NCI-H345 treated with DMSO at 0.1 percent for 48 hours (cell line): ENCODE results near the gene XCR1.
"Not testable (repeated sequence)": the region's sequence is repeated elsewhere in the genome, so short reads cannot be mapped to it uniquely, and the experiment has no call there.

ENCODE experiments used
- DNase-seq: peaks from one replicate; lab custom pipeline; 2025; ENCODE audit not compliant: unreplicated experiment; lab: John Stamatoyannopoulos, UW

XCR1 gene

GRCh38 chr3:46046231-46046630, 18.9 kb upstream of the XCR1 start:
- not testable (repeated sequence) for DNase-seq

GRCh38 chr3:46038916-46039315, 11.6 kb upstream of the XCR1 start:
- DNase-seq = no peak

GRCh38 chr3:46038071-46038470, 10.8 kb upstream of the XCR1 start:
- not testable (repeated sequence) for DNase-seq

DNA sequence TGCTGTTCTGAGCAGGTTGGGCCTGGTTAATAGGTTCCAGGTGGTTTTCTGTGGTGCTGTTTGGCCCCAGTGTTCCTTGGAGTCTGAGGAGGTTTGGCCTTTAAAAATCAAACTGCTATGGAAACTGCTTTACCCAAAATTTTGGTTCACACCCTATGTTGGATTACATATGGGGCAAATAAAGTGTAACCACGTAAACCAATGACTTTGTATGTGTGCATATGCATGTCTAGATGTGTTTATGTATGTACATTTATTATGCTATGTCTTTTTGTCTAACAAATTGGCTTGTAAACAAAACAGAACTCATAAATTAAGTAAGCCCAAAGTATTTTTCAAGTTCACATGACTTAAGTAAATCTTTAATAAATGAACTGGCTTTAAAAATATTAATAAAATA, 8.9 kb upstream of the XCR1 start:
- DNase-seq = no peak

GRCh38 chr3:46031747-46032146, 4.5 kb upstream of the XCR1 start:
- DNase-seq = no peak

GRCh38 chr3:46031269-46031668, 4.0 kb upstream of the XCR1 start:
- no peak for DNase-seq

DNA sequence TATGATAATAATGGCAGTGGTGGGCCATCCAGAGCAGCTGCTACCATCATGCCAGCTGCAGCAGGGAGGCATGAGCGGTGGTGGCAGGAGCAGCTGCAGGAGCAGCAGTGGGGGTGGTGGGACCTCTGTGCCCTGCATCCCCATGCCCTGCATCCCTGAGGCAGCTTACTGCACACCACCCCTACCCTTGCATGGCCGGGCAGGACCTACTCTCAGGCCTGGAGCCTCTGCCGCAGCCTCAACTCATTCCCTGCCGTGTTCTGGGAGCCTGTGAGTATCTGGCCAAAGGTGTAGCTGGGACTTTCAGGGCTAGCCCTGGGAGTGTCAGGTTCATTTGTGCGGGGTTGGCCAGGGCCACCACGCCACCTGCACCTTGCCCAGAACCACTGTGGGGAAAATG, 3.3 kb upstream of the XCR1 start:
- DNase-seq = no peak

GRCh38 chr3:46029953-46030543, 2.8 kb upstream of the XCR1 start:
- no peak for DNase-seq

DNA sequence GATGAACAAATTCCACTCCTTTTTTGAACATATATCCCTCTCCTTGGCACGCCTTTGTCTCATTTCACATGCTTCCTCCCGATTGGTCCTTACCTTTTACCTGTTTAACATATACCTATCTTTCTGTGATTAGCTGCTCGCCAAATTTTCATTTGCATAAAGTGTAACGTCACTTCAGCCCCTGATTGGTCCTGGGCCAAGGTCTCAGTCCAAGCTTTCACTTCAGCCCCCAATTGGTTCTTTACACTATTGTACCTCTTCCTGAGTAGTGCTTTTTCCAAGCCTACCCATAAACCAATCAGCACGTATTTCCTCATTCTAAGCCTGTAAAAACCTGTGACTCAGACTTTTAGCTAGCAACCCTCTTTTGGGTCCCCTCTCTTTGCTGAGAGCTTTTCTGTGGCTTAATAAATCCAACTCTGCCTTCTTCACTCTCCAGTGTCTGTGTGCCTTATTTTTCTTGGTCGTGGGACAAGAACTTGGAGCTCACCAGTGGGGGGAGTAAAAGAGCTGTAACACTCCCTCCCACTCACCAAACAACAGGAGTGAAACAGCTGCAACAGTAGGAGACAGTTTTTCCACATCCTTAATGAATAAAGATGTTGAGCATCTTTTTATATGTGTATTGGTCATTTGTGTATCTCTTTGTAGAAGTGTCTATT, 584 bp upstream of the XCR1 start:
- DNase-seq = no peak

DNA sequence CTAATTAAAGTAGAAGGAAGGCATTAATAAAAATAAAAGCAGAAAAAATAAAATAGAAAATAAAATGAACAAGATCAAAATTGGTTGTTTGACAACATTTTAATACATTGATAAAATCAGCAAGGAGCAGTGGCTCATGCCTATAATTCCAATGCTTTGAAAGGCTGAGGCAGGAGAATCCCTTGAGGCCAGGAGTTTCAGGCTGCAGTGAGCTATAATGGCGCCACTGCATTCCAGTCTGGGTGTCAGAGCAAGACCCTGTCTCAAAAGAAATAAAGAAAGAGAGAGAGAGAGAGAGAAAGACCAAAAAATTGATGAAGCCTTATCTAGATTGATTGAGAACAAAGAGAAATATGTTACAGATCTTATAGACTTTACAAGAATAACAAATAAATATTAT, 2.1 kb downstream of the XCR1 start:
- DNase-seq = no peak

- DNase-seq = no peak
Observed at GRCh38 chr3:46024131-46024530, 3.2 kb downstream of the XCR1 start.

- DNase-seq = no peak
Observed at GRCh38 chr3:46022909-46023785, 4.1 kb downstream of the XCR1 start.

DNA sequence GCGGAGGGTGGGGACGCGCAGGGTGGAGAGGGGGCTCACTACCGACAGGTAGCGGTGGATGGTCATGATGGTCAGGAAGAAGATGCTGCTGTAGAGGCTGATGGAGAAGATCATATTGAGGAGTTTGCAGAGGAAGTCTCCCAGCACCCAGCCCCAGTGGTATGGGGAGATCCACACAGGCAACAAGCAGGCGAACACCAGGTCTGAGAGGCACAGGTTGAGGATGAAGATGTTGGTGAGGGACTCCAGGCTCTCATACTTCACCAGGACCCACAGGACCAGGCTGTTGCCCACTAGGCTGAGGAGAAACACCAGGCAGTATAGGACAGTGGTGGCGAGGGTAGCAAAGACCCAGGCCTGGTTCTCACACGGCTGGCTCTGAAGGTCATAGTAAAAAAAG, 5.8 kb downstream of the XCR1 start:
- no peak for DNase-seq

DNA sequence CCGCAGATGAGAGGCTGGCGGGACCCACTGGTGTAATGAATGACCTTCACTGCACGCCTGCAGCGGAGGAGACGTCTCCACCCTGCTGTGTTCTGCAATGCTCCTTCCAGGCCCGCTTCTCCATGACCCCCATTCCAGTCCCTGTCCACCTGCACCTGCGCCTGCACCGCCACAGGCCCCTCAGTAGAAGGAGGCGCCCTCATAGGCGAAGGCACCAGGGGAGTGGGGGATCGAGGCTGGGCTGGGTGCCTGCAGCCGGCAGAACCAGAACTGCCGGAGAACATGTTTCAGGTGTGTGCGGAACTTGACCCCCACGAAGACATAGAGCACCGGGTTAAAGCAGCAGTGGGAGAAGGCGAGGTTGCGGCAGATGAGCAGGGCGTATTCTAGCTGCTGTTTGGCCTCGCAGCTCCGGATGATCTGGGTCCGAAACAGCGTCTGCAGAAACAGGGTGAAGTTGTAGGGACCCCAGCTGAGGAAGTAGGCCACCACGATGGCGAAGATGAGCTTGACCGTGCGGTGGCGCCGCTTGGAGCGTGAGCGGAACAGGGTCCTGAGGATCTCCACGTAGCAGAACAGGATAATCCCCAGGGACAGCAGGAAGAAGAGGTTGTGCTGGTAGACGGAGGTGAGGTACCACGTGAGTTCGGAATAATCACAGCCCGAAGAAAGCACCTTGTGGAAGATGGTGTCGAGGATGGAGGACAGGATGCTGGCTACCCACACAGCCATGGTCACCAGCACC, 6.3 kb downstream of the XCR1 start:
- no peak for DNase-seq

- DNase-seq = no peak
Observed at GRCh38 chr3:46019707-46020106, 7.6 kb downstream of the XCR1 start.

- no peak for DNase-seq
Observed at GRCh38 chr3:46017720-46018119, 9.6 kb downstream of the XCR1 start.

GRCh38 chr3:46013316-46014094, 13.8 kb downstream of the XCR1 start:
- no peak for DNase-seq

DNA sequence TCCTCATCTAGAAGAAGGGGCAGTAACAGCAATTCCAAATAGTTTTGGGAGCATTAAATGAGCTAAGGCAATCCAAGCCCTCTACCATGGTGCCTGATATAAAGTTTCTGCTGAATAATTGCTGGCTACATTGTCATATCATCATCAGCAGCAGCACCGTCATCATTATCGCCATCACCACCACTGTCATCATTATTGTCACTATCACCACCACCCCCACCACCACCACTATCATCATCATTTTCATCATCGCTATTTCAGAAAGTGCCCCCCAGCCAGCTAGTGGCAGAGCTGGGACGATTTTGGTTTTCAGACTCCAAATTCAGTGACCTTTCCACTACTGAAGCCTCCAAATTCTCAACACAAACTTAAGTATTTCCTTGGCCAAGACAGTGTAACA, 15.0 kb downstream of the XCR1 start:
- DNase-seq = no peak

- DNase-seq = no peak
Observed at GRCh38 chr3:46010519-46011113, 16.7 kb downstream of the XCR1 start.

- DNase-seq = no peak
Observed at GRCh38 chr3:46008058-46008457, 19.2 kb downstream of the XCR1 start.
